NCI-H1092 (cell line): ENCODE measurements around the gene DCTN2.

ENCODE experiments used
- DNase-seq: peaks from one replicate; lab custom pipeline; 2025; lab: John Stamatoyannopoulos, UW

DCTN2 gene

DNA sequence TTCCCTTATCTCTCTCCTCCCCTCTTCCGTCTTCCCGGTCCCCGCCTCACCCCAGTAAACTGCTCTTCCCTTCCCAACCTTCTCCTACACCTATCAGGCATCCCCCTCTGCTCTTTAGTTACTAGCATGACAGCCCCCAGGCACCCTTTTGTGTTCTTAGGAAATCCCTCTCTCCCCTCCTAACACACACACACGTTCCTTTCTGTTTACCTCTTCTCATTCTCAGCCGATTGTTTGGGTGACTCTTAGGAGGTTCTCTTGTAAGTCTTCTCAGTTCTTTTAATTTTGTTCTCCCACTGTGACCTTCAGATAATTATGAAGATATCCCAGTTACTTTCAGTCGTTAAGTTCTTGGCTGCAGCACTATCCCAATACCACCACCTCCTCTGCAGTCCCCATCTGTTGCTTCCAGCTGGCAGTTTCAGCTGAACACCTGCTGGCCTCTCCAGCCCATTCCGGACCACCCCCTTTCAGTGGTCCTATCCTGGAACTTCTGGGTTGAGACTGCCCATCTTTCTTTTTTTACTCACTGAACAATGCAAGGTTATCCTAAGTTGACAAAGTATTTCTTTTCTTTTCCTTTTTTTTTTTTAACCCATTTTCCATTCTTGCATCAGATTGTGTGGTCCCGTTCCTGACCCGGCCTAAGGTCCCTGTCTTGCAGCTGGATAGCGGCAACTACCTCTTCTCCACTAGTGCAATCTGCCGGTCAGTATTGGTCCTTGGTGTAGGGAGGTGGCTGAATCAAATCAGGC, 58.4 kb downstream of the DCTN2 start:
- no peak for DNase-seq

DNA sequence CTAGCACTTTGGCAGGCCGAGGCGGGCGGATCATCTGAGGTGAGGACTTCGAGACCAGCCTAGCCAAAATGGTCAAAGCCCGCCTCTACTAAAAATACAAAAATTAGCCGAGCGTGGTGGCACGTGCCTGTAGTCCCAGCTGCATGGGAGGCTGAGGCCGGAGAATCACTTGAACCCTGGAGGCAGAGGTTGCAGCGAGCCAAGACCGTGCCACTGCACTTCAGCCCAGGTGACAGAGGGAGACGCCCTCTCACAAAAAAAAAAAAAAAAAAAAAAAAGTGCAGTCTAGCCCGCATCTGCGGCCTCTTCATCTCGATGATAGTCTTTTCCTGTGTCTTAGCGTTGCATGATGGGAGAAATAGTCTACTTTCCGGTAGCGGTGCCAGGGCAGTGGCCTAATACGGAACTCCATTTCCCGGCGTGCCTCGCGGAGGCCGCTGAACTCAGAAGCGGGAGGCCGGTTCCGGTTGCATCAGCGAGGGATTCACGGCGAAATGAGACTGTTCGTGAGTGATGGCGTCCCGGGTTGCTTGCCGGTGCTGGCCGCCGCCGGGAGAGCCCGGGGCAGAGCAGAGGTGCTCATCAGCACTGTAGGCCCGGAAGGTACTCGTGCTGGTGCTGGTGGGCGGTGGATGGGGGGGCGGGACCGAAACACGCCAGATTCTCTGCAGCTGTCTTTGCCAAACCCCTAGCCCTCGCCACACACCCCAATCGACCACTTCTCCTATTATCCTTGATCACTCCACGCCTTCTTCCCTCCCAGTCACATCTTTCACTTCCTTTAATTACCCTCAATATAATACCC, 59.2 kb downstream of the DCTN2 start, which contains the start of gene MARS1:
Gene MARS1, plus strand, starts transcription at position 472 of the 805 bp plus-strand sequence. Its CDS starts 23 bp downstream, at position 495.
- DNase-seq: peak; percentile 89

DNA sequence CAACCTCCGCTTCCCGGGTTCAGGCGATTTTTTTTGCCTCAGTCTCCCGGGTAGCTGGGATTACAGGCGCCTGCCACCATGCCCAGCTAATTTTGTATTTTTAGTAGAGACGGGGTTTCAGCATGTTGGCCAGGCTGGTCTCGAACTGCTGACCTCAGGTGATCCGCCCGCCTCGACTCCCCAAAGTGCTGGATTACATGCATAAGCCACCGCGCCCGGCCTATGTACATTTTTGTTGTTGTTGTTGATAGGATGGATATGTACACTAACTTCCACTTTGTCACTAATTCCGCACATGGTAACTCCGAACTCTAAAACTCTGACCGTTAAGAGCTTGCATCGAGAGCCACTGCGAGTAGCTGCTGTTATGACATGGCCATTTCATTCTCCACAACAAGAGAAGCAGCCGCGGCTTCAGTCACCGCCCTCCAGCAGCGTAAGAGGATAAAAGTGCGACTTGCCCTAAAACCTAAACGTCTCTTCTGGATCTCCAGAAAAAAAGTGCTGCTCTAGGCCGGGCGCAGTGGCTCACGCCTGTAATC, 59.9 kb downstream of the DCTN2 start:
- no peak for DNase-seq

DNA sequence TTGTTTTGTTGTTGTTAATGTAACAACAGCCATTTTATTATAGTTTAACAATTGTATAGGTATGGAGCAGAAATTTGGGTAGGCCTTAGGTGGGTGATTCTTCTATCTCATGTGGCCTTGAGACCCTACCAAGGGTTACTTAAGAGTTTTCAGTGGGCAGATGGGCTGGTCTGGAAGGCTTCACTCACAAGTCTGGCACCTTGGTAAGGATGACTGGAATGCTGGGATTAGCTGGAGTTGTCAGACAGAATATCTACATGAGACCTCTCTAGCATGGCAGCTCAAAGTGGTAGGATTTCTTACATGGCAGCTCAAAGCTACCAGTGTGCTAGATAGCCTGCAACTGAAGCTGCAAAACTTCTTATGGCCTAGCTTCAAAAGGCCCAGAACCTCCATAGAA, 61.3 kb downstream of the DCTN2 start:
- no peak for DNase-seq

DNA sequence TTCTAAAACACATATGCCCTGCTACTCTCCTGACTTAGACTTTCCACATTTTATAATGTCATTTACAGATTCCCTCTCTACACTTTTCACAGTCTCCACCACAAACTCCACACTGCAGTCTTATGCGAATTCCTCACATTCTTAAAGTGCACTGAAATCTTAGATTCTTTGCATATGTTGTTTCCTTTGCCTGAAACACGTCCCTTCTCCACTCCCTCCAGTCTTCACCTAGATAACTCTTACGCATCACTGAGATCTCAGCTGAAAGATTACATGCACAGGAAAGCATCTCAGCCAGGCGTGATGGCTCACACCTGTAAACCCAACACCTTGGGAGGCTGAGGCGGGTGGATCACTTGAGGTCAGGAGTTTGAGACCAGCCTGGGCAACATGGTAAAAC, 63.5 kb downstream of the DCTN2 start:
- DNase-seq: no peak

DNA sequence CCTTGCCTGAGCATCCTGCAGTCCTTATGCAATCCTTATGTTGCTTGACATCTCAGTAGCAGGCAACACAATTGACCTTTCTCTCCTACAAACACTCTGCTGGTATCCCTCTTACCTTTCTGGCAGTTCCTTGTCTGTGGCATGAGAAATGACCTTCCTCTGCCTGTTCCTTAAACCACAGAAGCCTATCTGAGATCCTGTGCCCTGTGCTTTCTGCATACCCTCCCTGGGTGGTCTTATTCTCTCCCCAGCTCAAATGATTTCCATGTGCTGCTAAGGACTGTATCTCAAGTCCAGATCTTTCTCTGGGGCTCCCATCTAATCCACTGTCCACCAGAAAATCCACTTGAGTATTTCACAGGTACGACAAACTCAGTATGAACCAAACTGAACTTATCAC, 65.3 kb downstream of the DCTN2 start:
- no peak for DNase-seq
